ENCODE measurements around the gene FAXDC2. TPM values are rescaled to one million over a fixed set of nuclear protein-coding genes. Genes with fewer than 3 reads are reported as not detected.

Gene FAXDC2
- total and polyA plus RNA-seq, 10 of the 15 experiments (the other 5 are each of a cell fraction or from before 2014, with no cell fraction given): 0.13 to 1.8 (median 0.35) TPM

DNA sequence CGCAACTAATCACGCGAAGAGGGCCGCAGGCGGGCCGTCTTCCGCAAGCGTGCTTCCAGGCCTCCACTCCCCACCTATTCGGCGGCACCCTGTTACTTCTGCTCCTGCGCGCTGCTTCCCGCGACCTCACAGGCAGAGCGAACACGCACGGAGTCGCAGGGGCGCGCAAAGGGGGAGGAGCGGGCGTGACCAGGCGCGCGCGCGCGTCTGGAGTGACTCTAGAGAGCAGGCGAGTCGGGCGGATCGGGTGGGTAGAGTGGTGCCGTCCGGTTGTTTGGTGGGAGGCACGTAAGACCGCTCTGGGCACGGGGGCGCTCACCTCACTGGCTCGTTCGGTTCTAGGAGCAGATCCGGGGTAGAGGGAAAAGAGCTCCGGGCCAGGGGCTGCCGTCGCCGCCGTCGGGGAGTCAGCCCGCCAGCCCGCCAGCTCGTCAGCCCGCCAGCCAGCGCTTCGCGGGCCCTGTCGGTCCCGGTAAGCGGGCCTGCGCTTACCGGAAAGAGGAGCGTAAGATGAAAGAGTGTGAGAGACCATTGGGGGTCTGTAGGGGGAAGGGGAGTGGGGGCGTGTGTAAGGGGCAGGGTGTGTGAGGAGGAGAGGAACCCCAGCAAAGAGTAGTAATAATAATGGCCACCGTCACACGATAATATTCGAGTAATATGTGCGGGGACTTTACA is 8.0 kb upstream of the FAXDC2 start, which contains the start of gene CNOT8 (continued):
- TF ChIP-seq PAX5 (IDR thresholded peaks at IDR 0.05; ENCODE audit: borderline replicate concordance, low read depth, low read length) (peak; percentile 44; the same call in 1 of the 2 replicates), IRF3 (IDR thresholded peaks at IDR 0.05) (no peak), NRF1 (conservative IDR thresholded peaks at IDR 0.05; ENCODE audit: low read depth, low read length) (peak; percentile 37; the same call in 1 of the 2 replicates), PKNOX1 (IDR thresholded peaks at IDR 0.05) (peak; percentile 86), GABPA (IDR thresholded peaks at IDR 0.05; ENCODE audit: low read depth) (peak; percentile 82), ZNF384 (IDR thresholded peaks at IDR 0.05; ENCODE audit: borderline replicate concordance, low read depth, low read length) (no peak), USF2 (IDR thresholded peaks at IDR 0.05; ENCODE audit: borderline replicate concordance, low read depth, low read length) (no peak), POLR2A (IDR thresholded peaks at IDR 0.05; ENCODE audit: low read depth, low read length) (peak; percentile 94), TAF1 (IDR thresholded peaks at IDR 0.05; ENCODE audit: borderline replicate concordance, low read depth, low read length) (peak; percentile 72; the same call in 1 of the 2 replicates), POLR2AphosphoS2 (IDR thresholded peaks at IDR 0.05; ENCODE audit: low read depth, low read length) (peak; percentile 44; the same call in 1 of the 2 replicates), NR2C2 (IDR thresholded peaks at IDR 0.05; ENCODE audit: borderline replicate concordance, control insufficient read depth, insufficient read length, low read depth) (no peak), BCL3 (IDR thresholded peaks at IDR 0.05; ENCODE audit: borderline replicate concordance, insufficient read depth, low read depth, low read length, poor library complexity, severe bottlenecking) (peak; percentile 9), HSF1 (IDR thresholded peaks at IDR 0.05; ENCODE audit: low read depth, low read length) (no peak), STAT1 (conservative IDR thresholded peaks at IDR 0.05) (0 out of 2 replicates have a peak, but pooled peaks have one; percentile 36), HDAC2 (IDR thresholded peaks at IDR 0.05) (no peak), SIN3A (IDR thresholded peaks at IDR 0.05; ENCODE audit: low read depth, low read length) (0 out of 2 replicates have a peak, but pooled peaks have one; percentile 24), HDGF (IDR thresholded peaks at IDR 0.05) (peak; percentile 94), RUNX3 (IDR thresholded peaks at IDR 0.05; ENCODE audit: low read length) (peak; percentile 64), ZNF592 (IDR thresholded peaks at IDR 0.05) (no peak), SP1 (IDR thresholded peaks at IDR 0.05; ENCODE audit: low read depth, low read length) (no peak), CHD4 (IDR thresholded peaks at IDR 0.05) (no peak)
